Fibroblast of lung (primary cell): Measurements from ENCODE around the gene RAB5A.

Experiments used
- CTCF ChIP-seq, 2 donors: IDR thresholded peaks in 1 of 2; conservative IDR thresholded peaks in 1 of 2; 1 replicate in 1 of 2; 2 replicates in 1 of 2; pipeline ENCODE4 v1.5.1; 2011 to 2012; ENCODE audit warnings: low read length in 2 of 2, control low read depth in 1 of 2, inconsistent platforms in 1 of 2, low read depth in 1 of 2, mild to moderate bottlenecking in 1 of 2
- EZH2 ChIP-seq: IDR thresholded peaks from 2 replicates; pipeline ENCODE4 v1.5.1; 2012; ENCODE audit warnings: low read length, control low read depth, mild to moderate bottlenecking; ENCODE audit errors: missing control alignments

GRCh38 chr3:19901337-19901736 lies 45.6 kb upstream of the RAB5A start:
- TF ChIP-seq CTCF (conservative IDR thresholded peaks at IDR 0.05 in 1 of 2, IDR thresholded peaks at IDR 0.05 in 1 of 2; ENCODE audit: low read depth in 1 of 2, low read length in 2 of 2): no peak
- TF ChIP-seq EZH2: no peak
